GM21528 (cell line): ENCODE results near the gene UBTD2.

Experiments used
- ATAC-seq: cut with Tn5 transposase; IDR thresholded peaks from one replicate; pipeline ENCODE4 v1.9.1; 2021; ENCODE audit warnings: mild to moderate bottlenecking, moderate library complexity; ENCODE audit not compliant: unreplicated experiment, low FRiP score

UBTD2 gene

DNA sequence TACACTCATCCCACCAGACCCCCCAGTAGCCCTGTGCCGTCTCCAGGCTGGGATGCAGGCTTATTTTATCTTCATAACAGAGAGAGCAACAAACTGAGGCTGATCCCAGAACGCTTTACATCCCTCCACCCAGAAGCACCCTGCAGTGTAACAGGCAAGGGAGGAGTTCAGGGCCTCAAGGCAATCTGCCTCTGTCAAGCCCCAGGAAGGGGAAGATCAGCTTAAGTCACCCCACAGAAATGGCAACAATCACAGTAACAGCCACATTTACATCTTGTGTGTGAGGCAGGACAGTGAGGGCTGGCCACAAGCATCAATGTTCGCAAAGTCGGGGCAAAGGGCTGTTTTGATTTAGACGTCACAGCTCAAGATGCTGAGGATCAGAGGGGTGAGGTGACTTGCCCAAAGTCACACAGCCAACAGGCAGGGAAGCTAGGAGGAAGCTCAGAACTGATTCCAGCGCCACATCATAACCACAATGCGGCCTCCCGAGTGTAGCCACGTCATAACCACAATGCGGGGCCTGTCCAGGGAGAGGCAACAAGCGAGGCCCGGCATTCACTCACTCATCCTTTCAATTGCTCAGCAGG is 109.9 kb downstream of the UBTD2 start:
- ATAC-seq = no peak

DNA sequence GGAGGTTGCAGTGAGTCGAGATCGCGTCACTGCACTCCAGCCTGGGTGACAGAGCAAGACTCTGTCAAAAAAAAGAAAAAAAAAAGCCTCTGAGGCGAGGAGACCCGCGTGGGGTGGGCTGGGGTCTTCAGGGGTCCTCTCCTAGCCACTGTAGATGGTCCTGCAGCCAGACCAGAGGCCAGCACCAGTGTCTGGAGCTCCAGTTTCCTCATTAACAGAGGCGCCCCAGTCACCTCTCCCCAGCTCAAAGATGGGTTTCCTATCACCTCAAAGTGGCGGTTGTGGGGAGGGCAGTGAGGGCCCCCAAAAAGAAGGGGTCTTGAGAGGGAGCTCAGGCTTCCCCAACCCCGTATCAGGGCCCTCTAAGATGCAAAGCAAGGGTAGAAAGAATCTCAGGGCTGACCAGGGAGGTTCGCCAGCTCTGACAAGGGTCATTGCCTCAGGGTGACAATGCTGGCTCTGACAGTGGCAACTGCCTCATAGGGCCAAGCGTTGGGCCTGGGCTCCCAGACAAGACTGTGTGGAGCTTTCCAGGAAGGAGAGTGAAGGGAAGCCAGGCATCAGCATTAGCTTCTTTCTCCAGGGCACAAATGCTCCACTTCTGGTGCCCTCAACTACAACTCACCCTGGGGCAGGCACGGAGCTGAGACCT is 110.5 kb downstream of the UBTD2 start:
- no peak for ATAC-seq

DNA sequence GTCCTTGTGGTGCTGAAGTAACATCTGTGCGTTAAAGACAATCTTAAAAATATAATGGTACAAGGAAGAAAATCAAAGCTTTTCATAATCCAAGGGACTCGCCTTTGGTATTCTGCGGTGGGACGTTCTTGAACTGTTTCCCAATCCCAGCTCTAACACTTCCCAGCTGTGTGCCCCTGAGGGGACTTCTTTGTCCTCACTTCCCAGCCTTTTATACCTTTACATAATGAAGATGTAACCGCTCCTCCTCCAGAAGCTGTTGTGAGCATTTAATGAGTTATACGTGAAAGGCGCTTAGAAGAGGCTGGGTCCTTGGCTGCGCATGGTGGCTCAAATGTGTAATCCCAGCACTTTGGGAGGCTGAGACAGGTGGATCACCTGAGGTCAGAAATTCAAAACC is 112.4 kb downstream of the UBTD2 start:
- ATAC-seq = no peak

DNA sequence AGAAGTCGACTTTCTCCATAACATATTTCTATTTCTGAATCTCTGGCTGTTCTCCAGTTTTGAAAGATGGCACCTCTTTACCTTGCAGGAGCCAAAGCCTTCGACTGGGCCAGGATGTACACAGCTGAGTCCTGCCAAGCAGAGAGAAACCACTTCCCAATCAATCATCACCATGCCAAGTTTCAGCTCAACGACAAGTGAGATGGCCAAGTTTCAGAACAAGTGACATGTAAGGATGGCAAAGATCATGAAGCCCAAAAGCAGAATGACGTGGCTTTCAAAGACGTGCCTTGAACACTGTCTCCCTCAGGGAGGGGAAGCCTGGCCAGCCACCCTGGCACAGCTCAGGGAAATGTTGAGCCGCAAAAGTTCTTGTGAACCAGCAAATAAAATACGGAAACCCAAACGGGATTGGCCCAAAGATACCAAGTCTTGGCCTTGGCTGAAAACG is 113.3 kb downstream of the UBTD2 start:
- no peak for ATAC-seq

DNA sequence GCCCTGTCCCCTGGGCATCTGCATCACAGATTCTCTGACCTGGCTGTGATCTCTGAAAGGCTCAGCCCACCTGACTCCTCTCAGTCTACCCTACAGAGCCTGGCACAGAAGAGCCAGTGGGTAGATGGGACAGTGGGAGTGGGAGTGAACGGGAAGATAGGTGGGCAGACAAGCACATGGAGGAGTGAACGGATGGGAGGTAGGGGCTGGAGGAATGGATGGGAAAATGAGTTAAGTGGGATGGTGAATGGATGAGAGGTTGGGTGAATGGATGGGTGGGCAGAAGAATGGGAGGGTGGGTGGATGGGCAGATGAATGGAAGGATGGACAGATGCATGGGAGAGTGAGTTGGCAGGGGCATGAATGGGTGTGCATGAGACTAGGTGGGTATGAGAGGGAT is 114.3 kb downstream of the UBTD2 start:
- ATAC-seq = no peak

DNA sequence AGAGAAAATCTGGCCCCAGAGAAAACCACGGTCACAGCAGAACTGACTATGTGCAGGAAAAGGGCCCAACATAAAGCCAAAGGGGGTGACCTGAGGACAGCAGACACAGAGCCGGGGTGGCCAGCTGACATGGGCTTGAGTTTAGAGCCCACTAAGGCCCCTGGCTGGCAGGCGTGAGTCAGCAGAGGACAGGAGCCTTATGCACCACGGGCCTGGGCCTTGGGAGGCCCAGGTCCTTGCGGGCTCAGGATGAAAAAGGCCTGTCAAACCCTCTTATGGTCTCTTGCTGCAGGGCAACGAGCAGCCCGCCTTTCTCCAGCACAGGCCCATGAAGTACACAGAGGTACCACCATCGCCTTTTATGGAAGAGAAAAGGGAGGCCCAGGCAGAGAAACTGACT is 115.3 kb downstream of the UBTD2 start:
- ATAC-seq = no peak

DNA sequence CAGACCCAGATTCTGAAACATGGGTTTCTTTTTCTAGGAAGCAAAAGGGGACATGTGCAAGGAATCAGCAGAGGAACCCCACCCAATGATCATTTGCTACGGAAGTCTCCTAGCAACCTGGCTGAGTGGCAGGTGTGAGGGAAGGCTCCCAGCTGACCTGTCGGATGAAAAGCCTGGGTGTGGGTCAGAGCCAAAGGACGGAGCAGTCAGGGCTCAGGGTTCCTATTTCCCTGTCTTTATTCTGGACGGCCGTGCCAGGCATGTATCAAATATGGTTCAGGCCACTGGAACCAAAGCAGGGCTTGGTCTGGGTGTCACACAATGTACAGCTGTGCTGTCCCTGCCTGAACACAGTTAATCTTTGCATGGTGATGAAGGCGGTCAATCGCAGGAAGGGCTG is 115.7 kb downstream of the UBTD2 start:
- ATAC-seq = no peak

DNA sequence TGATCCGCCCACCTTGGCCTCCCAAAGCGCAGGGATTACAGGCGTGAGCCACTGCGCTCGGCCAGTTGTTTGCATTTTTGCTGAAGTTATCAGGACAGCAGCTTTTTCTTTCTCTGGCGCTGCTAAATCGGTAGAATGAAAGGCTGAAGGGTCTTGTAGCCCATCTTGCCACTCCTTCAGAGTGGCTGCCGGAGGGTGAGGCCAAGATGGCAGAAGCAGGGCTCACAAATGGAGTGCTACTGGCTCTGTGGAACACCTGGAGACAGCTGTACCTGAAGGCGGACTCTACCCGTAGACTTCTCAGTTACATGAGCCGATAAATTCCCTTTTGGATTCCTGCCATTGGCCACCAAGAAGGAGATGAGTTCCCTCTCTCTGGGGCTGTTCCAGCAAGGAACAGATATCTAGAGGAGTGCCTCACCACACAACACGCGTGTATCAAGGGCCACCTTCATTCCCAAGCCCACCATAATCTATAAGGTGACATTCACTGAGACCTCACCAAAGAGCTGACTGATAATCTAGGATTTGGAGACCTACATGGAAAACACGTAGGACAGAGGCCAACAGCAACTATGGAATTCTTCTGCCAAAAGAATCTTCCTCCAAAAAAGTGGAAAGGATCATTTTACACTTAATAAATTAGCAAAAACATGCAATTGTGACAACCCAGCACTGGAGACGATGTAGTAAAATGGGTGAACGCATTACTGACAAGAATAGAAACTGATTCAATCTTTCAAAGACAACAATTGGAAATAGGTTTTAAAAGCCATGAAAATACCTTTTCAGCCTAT is 117.3 kb downstream of the UBTD2 start:
- ATAC-seq = no peak

DNA sequence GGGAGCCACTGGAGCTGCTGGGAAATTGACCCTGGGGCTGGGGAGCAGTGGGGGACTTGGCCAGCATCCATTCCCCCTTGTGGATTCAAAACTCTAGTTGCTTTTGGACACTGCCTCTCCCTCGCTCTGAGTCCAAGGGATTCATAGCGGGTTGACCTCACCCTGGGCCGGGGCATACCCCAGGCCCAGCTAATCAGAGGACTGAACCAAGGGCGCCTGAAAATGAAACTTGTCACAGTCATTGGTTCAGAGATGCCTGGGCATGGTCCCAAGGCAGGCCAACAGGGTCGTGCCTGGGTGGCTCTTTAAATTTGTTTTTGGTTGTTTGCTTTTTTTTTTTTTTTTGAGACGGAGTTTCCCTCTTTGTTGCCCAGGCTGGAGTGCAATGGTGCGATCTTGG is 118.1 kb downstream of the UBTD2 start:
- ATAC-seq = peak; percentile 54

DNA sequence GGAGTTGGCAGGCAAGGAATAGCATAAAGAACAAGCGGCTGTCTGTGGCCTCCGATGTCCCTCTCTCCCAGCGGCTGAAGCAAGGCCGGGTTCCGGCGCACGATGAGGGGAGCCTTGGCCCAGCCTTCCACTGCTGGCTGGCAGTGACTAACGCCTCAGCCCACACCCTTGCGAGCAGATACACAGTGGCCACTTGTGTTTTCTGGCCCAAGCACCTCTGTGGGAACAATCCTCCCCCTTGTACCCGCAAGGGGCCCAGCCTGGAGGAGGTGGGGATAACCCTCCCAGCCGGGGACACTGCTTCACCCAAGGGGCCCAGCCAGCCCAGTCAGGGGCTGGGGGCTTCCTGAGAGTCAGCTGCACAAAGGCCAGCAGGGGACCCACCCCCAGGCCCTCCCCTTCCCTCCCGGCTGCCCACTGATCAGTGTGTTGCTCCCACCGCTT is 118.8 kb downstream of the UBTD2 start:
- ATAC-seq = no peak

DNA sequence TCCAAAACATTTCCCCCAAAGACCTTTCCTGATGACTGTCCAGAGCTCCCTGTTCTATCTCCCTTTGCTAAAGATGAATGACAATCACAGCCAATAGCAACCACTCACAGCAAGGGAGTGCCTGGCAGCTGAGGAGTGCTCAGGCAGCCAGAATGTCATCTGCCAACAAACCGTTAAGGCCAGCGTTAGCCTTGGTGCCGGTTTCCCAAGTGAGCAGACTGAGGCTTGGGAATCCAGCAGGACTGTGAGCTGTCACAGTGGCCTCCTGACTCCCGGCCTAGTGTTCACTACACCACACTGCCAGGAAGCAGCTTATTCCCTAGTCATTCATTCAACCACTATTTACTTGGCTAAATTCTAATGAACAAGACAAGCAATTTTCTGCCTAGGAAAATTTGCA is 120.2 kb downstream of the UBTD2 start:
- no peak for ATAC-seq

DNA sequence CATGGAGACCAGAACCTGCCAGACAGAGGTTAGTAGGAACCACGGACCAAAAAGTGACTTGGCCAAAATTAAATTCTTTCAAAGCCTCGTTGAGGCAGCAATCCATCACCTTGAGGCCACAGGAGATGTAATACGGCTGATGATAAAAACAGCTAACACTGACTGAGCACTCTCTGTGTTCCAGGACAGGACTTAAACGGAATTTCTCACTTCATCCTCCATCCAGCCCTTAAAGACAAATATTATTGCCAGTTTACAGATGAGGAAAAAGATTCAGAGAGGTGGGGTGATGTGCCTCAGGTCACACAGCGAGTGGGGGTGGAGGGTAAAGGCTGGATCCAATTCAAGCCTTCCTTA is 120.6 kb downstream of the UBTD2 start:
- ATAC-seq = no peak

DNA sequence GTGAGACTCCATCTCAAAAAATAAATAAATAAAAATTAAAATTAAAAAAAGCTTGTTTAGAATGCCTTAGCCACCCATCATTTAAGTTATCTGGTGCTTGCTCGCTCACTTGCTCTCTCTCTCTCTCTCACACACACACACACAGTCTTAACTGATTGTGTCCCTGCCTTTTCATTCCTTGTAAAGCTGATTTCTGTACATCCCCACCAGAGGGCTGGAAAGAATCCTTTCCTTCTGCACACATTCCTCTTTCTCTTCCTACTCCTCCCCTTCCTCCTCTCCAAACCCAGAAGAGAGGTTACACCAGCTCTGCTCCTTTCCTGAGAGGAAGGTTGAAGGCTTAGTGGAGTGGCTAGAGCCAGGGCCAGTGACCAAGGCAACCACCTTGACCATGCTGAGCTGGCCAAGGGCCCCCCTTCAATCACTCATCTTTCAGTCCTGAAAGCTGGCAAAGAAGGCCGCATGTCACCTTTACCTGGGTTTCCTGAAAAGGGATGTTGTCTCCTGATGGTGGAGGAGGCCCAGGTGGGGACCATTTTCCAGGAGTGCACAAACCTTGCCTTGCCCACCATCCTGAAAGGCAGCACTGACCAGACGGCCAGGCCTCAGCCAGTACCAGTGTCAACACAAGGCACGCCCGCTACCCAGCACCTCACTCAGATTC is 121.1 kb downstream of the UBTD2 start:
- no peak for ATAC-seq

DNA sequence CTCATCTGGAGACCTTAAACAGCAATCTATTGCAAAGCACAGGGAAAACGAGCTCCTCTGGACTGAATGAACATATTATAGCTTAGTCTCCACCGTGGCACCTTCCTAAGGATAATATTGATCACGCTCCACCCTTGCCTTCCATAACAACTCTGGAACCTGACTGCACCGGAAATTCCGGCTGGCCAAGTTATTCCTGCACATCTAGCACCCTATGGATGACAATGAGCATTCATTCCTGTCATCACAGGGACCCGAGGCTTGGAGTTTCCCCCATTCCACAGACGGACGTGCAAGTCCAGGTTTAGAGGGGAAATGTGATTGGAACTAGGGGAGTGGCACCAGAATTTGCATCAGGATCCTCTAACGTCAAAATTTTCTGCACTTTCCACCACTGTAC is 123.1 kb downstream of the UBTD2 start:
- ATAC-seq = no peak
